BJ (cell line): ENCODE measurements around the gene SIGLEC12. TPM values are rescaled to one million over a fixed set of nuclear protein-coding genes. Genes with fewer than 3 reads are reported as not detected.

Experiments used
- CTCF ChIA-PET: fragments of 350-600 bp; formaldehyde crosslinking; extraction: SDS; loops from one replicate; lab custom pipeline; 2021; ENCODE audit warnings: antibody characterized with exemption, inconsistent platforms; lab: Yijun Ruan, JAX
- POLR2A ChIA-PET: fragments of 300-600 bp; sonication (Branson Sonifier 250); formaldehyde crosslinking; extraction: SDS; loops from one replicate; lab custom pipeline; 2021; ENCODE audit warnings: antibody characterized with exemption; lab: Charles Lee
- DNase-seq: peaks from one replicate; pipeline ENCODE4 v3.0.0-alpha.2; 2011; ENCODE audit warnings: low read depth
- H3K27me3 ChIP-seq: 2 replicates; pipeline ENCODE4 v1.6.0; 2011; ENCODE audit warnings: low read length; ENCODE audit not compliant: control insufficient read depth, insufficient read depth
- H3K36me3 ChIP-seq: 2 replicates; pipeline ENCODE4 v1.5.1; 2011; ENCODE audit warnings: low read length; ENCODE audit not compliant: control insufficient read depth, insufficient read depth
- H3K4me3 ChIP-seq: 2 replicates; pipeline ENCODE4 v1.5.1; 2011; ENCODE audit warnings: low read depth, mild to moderate bottlenecking, control low read depth, low read length
- polyA plus RNA-seq: library from polyadenylated mRNA; depleted of rRNA; stranded (reverse); fragments of >200 nt; gene quantifications from 2 replicates; pipeline ENCODE4 v1.2.3, GENCODE V29; 2011
- TF ChIP-seq, protein P1 (sequence below): IDR thresholded peaks from 2 replicates; pipeline ENCODE4 v1.5.1; 2011; ENCODE audit warnings: low read depth, mild to moderate bottlenecking, control low read depth, inconsistent platforms, low read length, moderate library complexity; ENCODE audit not compliant: insufficient read depth

Gene SIGLEC12
- polyA plus RNA-seq, 1 experiment: not detected

DNA sequence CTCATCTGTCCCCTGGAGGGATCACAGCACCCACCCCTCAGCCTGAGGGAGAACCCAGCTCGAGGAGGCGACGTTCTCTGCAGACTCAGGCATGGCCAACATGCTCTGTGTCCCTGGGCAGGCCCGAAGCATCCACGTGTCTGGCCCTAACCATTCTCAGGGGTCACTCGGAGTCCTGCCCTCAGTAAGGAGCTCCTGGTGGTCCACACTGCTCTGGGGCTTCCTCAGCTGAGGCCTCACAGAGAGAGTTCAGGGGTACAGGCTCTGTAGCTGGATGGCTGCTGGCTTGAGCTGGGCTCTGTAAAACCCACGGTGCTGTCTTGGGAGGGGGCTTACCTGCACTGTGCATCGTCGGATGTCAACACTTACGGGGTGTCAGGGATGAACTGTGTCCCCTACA lies 38.9 kb downstream of the SIGLEC12 start:
- Histone ChIP-seq H3K27me3 (no peaks in the 10 kb centered on the region; the same call in 1 of the 2 replicates), H3K36me3 (no peaks in the 10 kb centered on the region), H3K4me3 (no peak overlapping the region)
- TF ChIP-seq, protein P1, sequence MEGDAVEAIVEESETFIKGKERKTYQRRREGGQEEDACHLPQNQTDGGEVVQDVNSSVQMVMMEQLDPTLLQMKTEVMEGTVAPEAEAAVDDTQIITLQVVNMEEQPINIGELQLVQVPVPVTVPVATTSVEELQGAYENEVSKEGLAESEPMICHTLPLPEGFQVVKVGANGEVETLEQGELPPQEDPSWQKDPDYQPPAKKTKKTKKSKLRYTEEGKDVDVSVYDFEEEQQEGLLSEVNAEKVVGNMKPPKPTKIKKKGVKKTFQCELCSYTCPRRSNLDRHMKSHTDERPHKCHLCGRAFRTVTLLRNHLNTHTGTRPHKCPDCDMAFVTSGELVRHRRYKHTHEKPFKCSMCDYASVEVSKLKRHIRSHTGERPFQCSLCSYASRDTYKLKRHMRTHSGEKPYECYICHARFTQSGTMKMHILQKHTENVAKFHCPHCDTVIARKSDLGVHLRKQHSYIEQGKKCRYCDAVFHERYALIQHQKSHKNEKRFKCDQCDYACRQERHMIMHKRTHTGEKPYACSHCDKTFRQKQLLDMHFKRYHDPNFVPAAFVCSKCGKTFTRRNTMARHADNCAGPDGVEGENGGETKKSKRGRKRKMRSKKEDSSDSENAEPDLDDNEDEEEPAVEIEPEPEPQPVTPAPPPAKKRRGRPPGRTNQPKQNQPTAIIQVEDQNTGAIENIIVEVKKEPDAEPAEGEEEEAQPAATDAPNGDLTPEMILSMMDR: no peak
- CTCF ChIA-PET: interaction anchor here (0.7 to 2.3 kb wide), 3 partner anchors 9 to 13 kb away, joined by 3 to 9 read pairs (median 3); no protein-coding TSS in a partner anchor
- DNase-seq: no peak
- POLR2A ChIA-PET: no interaction called here

DNA sequence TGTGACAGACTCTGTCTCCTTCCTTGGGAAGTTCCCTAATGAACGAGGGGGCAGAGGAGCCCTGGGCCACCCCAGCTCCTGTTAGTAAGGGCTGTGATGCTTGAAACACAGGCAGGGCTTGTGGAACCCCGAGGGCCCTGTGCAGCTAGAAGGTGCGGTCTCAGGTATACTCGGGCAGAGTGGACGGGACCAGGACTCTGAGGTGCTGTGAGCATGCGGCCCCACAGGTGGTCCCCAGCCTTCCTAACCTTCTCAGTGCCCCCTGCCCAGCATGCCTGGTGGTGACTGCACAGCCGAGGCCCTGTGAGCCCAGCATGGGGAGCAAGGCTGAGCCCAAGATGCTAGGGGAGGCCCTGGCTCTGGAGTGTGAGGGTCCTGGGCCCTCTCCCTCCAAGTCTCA lies 39.3 kb downstream of the SIGLEC12 start:
- ChIA-PET POLR2A (no interaction called here), CTCF (interaction anchor here (0.6 to 2.3 kb wide), 3 partner anchors 11 to 62 kb away, joined by 3 to 9 read pairs (median 4); no protein-coding TSS in a partner anchor)
- TF ChIP-seq, protein P1: no peak
- DNase-seq: no peak
- no peak overlapping the region for H3K4me3 ChIP-seq
- H3K27me3 ChIP-seq: no peaks in the 10 kb centered on the region; the same call in 1 of the 2 replicates
- H3K36me3 ChIP-seq: no peaks in the 10 kb centered on the region

DNA sequence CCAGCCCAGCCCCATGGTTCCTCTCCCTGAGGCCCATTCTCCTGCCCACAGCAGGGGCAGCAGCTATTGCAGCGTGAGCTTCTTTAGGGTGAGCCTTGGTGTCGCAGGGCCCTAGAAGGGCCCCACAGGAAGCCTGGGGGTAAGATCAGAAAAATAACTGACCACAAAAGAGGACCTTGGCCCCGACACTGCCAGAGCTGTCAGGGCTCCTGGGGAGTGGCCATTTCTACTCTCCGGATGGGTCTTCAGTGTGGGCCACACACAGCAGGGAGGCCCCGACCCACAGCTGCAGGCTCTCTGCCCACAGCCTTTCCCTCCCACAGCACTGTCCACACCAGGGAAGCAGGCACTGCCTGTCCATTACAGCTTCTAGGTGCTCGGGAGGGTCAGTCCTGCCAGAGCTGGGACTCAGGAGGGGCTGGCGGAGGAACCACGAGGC lies 39.9 kb downstream of the SIGLEC12 start:
- DNase-seq: no peak
- TF ChIP-seq, protein P1: no peak
- H3K27me3 ChIP-seq: no peaks in the 10 kb centered on the region; the same call in 1 of the 2 replicates
- no peaks in the 10 kb centered on the region for H3K36me3 ChIP-seq
- H3K4me3 ChIP-seq: no peak overlapping the region
- CTCF ChIA-PET: interaction anchor here (0.6 to 2.3 kb wide), 4 partner anchors 10 to 316 kb away, joined by 3 to 9 read pairs (median 6); no protein-coding TSS in a partner anchor
- POLR2A ChIA-PET: no interaction called here

DNA sequence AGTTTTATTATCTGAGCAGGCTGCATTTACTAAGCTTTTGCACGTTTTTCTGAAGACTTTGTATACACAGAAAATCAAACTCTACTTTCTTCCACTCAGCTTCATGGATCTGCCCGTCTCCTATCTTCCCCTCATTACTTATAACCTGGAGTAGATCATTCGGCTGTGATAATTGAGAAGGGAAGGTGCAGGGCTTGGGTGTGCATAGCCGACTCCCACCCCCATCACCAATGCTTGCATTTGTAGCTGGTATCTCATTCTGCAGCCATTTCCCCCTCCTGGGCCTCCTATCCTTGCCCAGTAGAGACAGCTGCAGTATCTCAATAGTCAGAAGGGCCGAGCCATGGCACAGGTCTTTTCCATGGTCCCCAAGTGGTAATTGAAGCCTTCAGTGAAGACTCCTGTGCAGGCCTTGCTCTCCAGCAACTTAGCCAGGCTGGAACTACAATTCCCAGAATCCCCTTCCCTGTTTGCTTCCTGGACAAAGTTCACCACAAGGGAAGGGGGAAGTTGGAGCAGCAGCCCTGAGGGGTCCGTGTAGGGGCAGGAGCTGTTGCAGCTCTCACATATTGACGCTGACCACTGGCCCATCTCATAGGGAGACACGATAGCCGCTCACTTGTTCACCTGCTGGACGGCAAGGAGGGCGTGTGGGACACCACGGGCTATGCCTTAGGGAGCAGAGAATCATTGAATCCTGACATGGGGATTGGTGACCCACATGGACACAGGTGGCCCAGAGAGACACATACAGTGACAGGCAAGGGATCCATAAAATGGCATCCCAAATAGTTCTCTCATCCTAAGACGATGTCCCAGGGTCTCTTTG lies 41.2 kb downstream of the SIGLEC12 start:
- Histone ChIP-seq H3K27me3 (no peaks in the 10 kb centered on the region; the same call in 1 of the 2 replicates), H3K36me3 (no peaks in the 10 kb centered on the region), H3K4me3 (peak overlapping the region; percentile 0; the same call in 1 of the 2 replicates)
- POLR2A ChIA-PET: no interaction called here
- DNase-seq: no peak
- TF ChIP-seq, protein P1: no peak
- CTCF ChIA-PET: no interaction called here

DNA sequence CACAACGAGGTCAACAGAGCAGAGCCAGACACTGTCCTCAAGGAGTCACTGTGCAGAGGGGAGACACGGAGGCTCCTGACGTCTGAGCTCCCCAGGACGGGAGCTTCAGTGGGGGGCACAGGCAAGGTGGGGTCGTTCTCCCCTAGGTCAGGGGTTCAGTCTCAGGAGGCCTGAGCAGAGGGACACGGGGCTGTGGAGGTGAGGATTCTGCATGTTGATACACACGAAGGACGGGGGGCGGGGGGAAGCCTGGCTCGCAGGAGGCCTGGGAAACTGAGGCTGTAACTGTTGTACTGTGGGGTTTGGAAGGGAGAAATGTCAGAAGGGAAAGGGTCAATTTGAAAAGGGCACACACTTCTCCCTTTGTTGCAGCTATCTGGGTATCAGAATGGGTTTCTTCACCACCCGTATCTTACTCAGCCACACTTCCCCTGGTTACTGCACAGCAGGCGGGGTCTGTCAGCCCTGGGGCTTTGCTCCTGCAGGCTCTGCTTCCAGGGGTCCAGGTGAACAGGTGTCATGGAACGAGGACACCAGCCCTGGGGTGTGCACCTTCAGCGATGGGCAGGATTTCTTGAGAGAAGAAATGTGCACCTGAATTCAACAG lies 42.6 kb downstream of the SIGLEC12 start:
- no peaks in the 10 kb centered on the region; the same call in 1 of the 2 replicates for H3K27me3 ChIP-seq
- H3K36me3 ChIP-seq: no peaks in the 10 kb centered on the region
- ChIA-PET CTCF (no interaction called here), POLR2A (no interaction called here)
- TF ChIP-seq, protein P1: no peak
- no peak overlapping the region for H3K4me3 ChIP-seq
- no peak for DNase-seq
